Measurements from ENCODE around the gene TARBP2.

The TARBP2 gene

GRCh38 chr12:53496752-53497032 is 4.4 kb upstream of the TARBP2 start:
- DNase-seq (ENCODE audit: low spot score): no peak

DNA sequence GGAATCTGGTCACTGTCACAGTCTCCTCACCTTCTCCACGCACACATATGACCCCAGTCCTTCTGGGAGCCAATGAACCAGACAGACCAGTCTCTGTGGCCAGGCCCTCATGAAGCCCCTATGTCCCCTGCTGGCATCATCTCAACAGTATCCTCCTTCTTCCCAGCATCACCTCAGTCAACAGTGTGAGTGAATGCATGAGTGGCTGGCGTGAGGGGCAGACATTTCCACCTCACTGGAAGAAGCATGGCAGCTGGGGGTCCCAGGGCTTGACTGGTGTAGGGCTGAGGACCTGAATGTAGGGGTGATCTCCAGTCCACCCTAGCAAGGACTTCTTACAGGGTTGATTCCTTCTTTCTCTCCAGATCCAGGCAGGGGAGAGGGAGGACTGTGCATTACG is 3.6 kb upstream of the TARBP2 start:
- no peak for DNase-seq (ENCODE audit: low spot score)

GRCh38 chr12:53498235-53498630 is 2.9 kb upstream of the TARBP2 start:
- no peak for DNase-seq (ENCODE audit: low spot score)

GRCh38 chr12:53499266-53500141 is 1.6 kb upstream of the TARBP2 start, which contains the start of gene MAP3K12:
MAP3K12 (minus strand) TSS chr12:53499458; CDS start chr12:53487391, 12,067 bp downstream.
- peak; percentile 58 for DNase-seq (ENCODE audit: low spot score)

- peak; percentile 48 for DNase-seq (ENCODE audit: low spot score)
Observed at GRCh38 chr12:53500142-53500775, 824 bp upstream of the TARBP2 start.

GRCh38 chr12:53501615-53502181 is 615 bp downstream of the TARBP2 start:
- DNase-seq (ENCODE audit: low spot score): no peak

DNA sequence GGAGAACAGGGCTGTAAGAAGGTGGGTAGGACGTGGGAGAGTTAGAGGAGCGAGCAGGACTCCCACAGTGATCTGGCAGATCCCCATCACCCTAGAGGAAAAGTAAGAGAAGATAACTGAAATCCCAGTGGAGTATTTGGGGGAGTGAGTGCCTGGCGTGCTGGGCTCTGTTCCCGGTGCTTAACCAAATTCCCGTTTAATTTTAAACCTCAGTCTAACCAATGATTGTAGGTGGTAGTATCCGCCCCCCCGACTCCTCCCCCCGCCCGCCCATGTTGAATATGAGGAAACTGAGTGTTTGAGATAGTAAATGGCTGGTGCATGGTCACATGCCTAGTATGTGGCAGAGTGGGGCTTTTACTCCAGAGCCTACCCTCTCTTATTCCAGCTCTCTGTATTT is 1.2 kb downstream of the TARBP2 start:
- DNase-seq (ENCODE audit: low spot score): no peak

DNA sequence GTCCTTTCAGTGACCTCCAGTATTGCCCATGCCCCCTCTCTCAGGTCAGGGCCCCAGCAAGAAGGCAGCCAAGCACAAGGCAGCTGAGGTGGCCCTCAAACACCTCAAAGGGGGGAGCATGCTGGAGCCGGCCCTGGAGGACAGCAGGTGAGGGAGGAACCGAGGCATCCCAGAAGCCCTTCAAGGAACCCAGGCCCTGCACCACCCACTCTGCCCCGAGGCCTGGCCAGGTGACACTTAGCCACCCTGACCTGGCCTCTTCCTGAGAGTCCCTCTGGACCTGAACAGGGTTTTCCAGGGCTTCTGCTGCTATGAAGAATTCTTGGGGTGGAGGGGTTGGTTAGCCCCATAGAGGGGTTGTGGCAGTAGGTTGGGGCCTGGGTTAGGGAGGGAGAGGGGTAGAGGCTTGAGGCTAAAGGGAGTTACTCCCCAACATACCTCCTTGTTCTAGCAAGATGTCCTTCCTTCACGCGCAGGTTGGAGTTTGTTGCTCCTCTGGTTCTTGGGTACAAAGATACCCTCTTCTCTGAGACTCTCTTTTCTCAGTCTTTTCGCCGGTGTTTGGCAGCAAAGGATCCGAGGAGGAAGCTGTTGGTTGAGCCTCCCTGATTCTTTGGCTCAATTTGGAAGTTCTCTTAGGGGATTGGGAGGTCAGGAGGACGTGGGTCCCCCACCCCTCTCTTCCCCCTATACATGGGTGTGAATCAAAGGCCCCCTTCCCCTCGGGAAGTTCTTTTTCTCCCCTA is 2.1 kb downstream of the TARBP2 start:
- DNase-seq (ENCODE audit: low spot score): no peak

GRCh38 chr12:53504004-53504920 is 3.2 kb downstream of the TARBP2 start:
- DNase-seq (ENCODE audit: low spot score): no peak

GRCh38 chr12:53505086-53505485 is 4.0 kb downstream of the TARBP2 start:
- DNase-seq (ENCODE audit: low spot score): no peak

GRCh38 chr12:53505555-53506449 is 4.7 kb downstream of the TARBP2 start:
- DNase-seq (ENCODE audit: low spot score): no peak

- DNase-seq (ENCODE audit: low spot score): no peak
Observed at GRCh38 chr12:53506450-53506785, 5.3 kb downstream of the TARBP2 start.

GRCh38 chr12:53506881-53507602 is 6.0 kb downstream of the TARBP2 start, which contains the start of gene NPFF:
NPFF (minus strand) TSS chr12:53507484; CDS start chr12:53507474, 10 bp downstream.
- no peak for DNase-seq (ENCODE audit: low spot score)

- DNase-seq (ENCODE audit: low spot score): no peak
Observed at GRCh38 chr12:53507603-53507885, 6.5 kb downstream of the TARBP2 start.

DNA sequence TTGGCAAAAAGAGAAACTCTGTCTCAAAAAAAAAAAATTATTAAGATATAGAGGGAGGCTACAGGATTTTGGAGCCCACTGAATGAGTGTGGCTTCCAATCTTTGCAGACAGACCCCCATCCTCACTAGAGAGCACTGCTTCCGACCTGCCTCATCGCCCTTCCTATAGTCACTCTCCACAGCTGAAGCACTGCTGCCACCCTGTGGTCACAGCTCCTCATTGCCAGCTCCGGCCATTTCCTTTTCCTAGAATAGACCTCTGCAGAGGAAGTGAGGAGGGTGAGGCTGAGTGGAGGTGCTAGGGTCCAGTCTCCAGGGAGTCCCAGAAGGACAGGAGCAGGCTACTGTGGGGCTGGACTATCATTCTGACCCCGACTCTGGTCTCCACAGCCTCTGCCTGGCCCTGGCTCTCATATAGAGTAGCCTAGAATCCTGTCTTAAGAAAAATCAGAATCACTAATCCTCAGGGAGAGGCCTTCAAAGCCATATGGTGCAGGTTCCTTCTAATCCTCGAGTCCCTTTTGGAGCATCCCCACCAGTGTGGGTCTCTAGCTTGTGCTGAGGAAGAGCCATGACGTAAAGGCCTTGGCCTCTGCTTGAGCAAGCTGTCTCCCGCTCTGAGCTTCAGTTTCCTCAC is 7.6 kb downstream of the TARBP2 start:
- DNase-seq (ENCODE audit: low spot score): peak; percentile 91

- DNase-seq (ENCODE audit: low spot score): no peak
Observed at GRCh38 chr12:53510181-53510812, 9.2 kb downstream of the TARBP2 start.

DNA sequence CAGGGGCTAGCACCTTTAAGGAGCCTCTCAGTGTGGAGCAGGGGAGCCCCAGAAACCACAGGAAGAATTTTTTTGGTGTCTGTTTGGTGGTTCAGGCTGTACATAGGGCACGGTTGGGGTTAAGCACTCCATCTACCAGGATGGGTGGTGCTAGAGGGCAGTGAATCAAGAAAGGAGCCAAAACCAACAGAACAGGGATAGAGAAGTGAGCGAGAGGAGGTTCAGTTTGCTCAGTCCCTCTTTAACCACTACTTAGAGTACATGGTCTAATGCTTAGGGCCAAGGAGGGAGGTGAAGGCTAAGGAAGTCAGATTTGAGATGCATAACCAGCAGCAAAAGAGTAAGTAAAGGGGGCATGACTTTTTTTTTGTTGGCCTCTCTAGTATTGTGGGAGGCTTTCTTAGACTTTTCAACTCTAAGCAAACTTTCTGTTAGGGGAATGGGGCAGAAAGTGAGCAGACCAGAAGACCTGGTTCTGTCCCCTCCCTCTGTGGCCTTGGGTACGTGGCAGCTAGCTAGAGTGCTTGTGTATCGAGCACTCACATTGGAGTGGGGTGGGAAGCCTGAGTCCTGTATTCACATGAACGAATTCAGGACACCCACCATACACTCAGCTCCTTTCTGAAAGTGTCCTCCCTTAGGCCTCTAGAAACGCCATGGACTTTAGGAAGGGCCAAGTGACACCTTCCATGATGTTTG is 12.8 kb downstream of the TARBP2 start:
- no peak for DNase-seq (ENCODE audit: low spot score)

- DNase-seq (ENCODE audit: low spot score): no peak
Observed at GRCh38 chr12:53514628-53515290, 13.7 kb downstream of the TARBP2 start.

Data from HuH-7 (cell line).